Right lobe of liver (tissue), 6 donors: ENCODE results near the gene STK32B. TPM values are rescaled to one million over a fixed set of nuclear protein-coding genes. Genes with fewer than 3 reads are reported as not detected.

Source experiments
- ATAC-seq, 4 donors: fragments of 200-7000 bp; cut with Tn5 transposase; one replicate each; pipeline ENCODE4 v1.9.1; 2020; ENCODE audit warnings: mild to moderate bottlenecking in 4 of 4, moderate library complexity in 4 of 4
- DNase-seq, 3 donors: peaks; one replicate each; pipeline ENCODE4 v3.0.0-alpha.2; 2020
- H3K27ac ChIP-seq, 3 donors: fragments of 200-600 bp; one replicate each; pipeline ENCODE4 v1.8.0; 2022
- H3K27me3 ChIP-seq, 2 donors: fragments of 200-600 bp; one replicate each; pipeline ENCODE4 v1.8.0; 2022
- H3K36me3 ChIP-seq, 4 donors: fragments of 200-600 bp; sonication (generic) in 1 of 4; one replicate each; pipeline versions ENCODE4 v1.5.1 to v1.8.0; 2017 to 2022; ENCODE audit warnings: control low read depth in 1 of 4
- H3K4me1 ChIP-seq, 4 donors: fragments of 200-600 bp; sonication (generic) in 1 of 4; one replicate each; pipeline versions ENCODE4 v1.5.1 to v1.8.0; 2017 to 2022; ENCODE audit warnings: control low read depth in 1 of 4
- H3K4me3 ChIP-seq, 3 donors: fragments of 200-600 bp; one replicate each; pipeline ENCODE4 v1.8.0; 2022
- H3K9me3 ChIP-seq, 4 donors: fragments of 200-600 bp; sonication (generic) in 1 of 4; one replicate each; pipeline versions ENCODE4 v1.5.1 to v1.8.0; 2017 to 2022; ENCODE audit warnings: control low read depth in 1 of 4
- CTCF ChIP-seq, 4 donors: fragments of 200-600 bp in 3 of 4; fragments of 450-650 bp in 1 of 4; IDR thresholded peaks; one replicate each; pipeline versions ENCODE4 v1.5.1 to v1.8.0; 2016 to 2022; ENCODE audit warnings: antibody characterized with exemption in 4 of 4, mild to moderate bottlenecking in 2 of 4
- POLR2A ChIP-seq: fragments of 450-650 bp; IDR thresholded peaks from one replicate; pipeline ENCODE4 v1.6.1; 2017; ENCODE audit warnings: antibody characterized with exemption, mild to moderate bottlenecking
- WGBS: methylation state at CpG from one replicate; pipeline ENCODE4 v1.1.6; 2018; ENCODE audit warnings: low coverage, low lambda C conversion rate; ENCODE audit not compliant: insufficient coverage; ENCODE audit errors: missing lambda C conversion rate; 5-methylcytosine and 5-hydroxymethylcytosine counted together
- intact Hi-C, 2 donors: fragments of 100-400 bp; cut with DNase I; formaldehyde crosslinking; loops; one replicate each; pipeline versions ENCODE4 v1.11.2 to v1.14.1; 2022
- total RNA-seq, 6 experiments: library from RNA; depleted of rRNA in 2 of 6; stranded (reverse); fragments of >200 nt in 2 of 6; fragmentation: NEBNext Ultra II Directional in 3 of 6; extraction: Animal tissue kit (Norgen Biotek cat#: 25700) in 3 of 6; gene quantifications; one replicate each; pipeline versions ENCODE4 v1.1.0 to v1.2.4, GENCODE V29; 2016 to 2023
- donor health status: DM: no; HTN: yes; CAD: no.
- donor health status: DM: no; HTN: no; CAD: no.
- donor health status: DM: no; HTN: no; CAD: no.
- donor health status: DM: no; HTN: yes; CAD: no.
- donor health status: DM: no; HTN: yes; CAD: no.

Gene STK32B
- total RNA-seq, 6 experiments from 2014 or later, result 0.05 to 0.07 TPM; not detected in 4

DNA sequence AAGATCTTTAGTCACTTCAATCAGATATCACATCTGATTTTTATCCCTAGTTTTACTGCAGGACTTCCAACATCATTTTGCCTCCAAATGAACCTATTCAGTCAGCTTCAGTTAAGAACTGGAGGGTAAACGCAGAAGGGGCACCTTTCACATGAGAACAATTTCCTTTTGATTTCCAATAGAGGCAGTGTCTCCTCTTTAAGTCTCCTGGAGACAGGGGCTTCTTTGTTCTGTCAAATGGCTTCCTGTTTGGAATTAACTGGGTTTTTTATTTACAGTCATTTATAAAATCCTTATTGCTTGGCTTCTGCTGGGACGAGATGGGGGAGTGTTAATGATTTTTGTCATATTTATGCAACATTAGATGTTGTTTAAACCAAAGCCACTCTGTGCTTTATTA lies 164.0 kb downstream of the STK32B start:
- TF ChIP-seq CTCF (IDR thresholded peaks at IDR 0.05), result no peak
- no peak for TF ChIP-seq POLR2A
- ATAC-seq (no peak), DNase-seq (no peak)
- 35% methylated on average over 2 of the region's 2 CpGs for WGBS
- Histone ChIP-seq H3K27me3 (no peaks in the 10 kb centered on the region), H3K9me3 (no peaks in the 10 kb centered on the region), H3K27ac (no peak overlapping the region), H3K4me1 (no peaks in the 10 kb centered on the region), H3K36me3 (no peaks in the 10 kb centered on the region), H3K4me3 (no peak overlapping the region)
- intact Hi-C loops, result no loop called here

DNA sequence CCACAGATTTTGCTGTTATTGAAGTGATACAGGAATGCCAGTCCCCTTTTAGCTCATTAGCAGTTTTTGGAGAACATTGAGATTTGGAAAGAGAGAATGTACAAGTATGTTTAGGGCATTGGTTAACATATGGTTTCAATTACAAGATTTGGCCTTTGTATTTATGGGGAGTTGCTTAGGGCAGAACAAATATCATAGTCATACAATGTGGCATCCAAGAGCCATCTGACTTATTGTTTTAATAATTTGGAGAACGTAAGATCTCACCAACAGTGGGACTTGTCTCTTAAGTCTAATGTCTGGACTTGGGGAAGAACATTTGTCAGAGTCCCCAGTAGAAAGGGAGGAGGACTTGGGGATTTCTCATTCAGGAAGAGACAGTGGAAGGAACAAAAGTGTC lies 166.1 kb downstream of the STK32B start:
- Histone ChIP-seq H3K9me3 (no peaks in the 10 kb centered on the region), H3K27ac (no peak overlapping the region), H3K27me3 (no peaks in the 10 kb centered on the region), H3K4me3 (no peak overlapping the region), H3K4me1 (no peaks in the 10 kb centered on the region), H3K36me3 (no peaks in the 10 kb centered on the region)
- DNase-seq (no peak), ATAC-seq (no peak)
- 91% methylated on average over 1 of the region's 1 CpG for WGBS
- TF ChIP-seq POLR2A (no peak), CTCF (IDR thresholded peaks at IDR 0.05) (no peak)
- intact Hi-C loops, result no loop called here

- H3K27me3 ChIP-seq, result no peaks in the 10 kb centered on the region
- intact Hi-C loops, result no loop called here
- no peak for TF ChIP-seq POLR2A
- TF ChIP-seq CTCF (IDR thresholded peaks at IDR 0.05), result no peak
- no peaks in the 10 kb centered on the region for H3K4me1 ChIP-seq
- H3K9me3 ChIP-seq, result no peaks in the 10 kb centered on the region
- no peak for DNase-seq
- H3K27ac ChIP-seq, result no peak overlapping the region
- peak in 1 of 4 donors; percentile 27 for ATAC-seq
- H3K4me3 ChIP-seq, result no peak overlapping the region
- WGBS, result 68% methylated on average over 7 of the region's 12 CpGs
- no peaks in the 10 kb centered on the region for H3K36me3 ChIP-seq
Observed at GRCh38 chr4:5218376-5219069, 167.2 kb downstream of the STK32B start.

GRCh38 chr4:5220028-5220427 lies 168.7 kb downstream of the STK32B start:
- Histone ChIP-seq H3K9me3 (no peaks in the 10 kb centered on the region), H3K27ac (no peak overlapping the region), H3K36me3 (no peaks in the 10 kb centered on the region), H3K27me3 (no peaks in the 10 kb centered on the region), H3K4me3 (no peak overlapping the region), H3K4me1 (no peaks in the 10 kb centered on the region)
- 52% methylated on average over 4 of the region's 4 CpGs for WGBS
- ATAC-seq (no peak), DNase-seq (no peak)
- intact Hi-C loops, result no loop called here
- TF ChIP-seq CTCF (IDR thresholded peaks at IDR 0.05) (no peak), POLR2A (no peak)

GRCh38 chr4:5222047-5222446 lies 170.8 kb downstream of the STK32B start:
- no peak for DNase-seq
- intact Hi-C loops, result no loop called here
- H3K27ac ChIP-seq, result no peak overlapping the region
- H3K4me1 ChIP-seq, result no peaks in the 10 kb centered on the region
- TF ChIP-seq POLR2A, result no peak
- no peak for TF ChIP-seq CTCF (IDR thresholded peaks at IDR 0.05)
- H3K4me3 ChIP-seq, result no peak overlapping the region
- H3K36me3 ChIP-seq, result no peaks in the 10 kb centered on the region
- H3K27me3 ChIP-seq, result no peaks in the 10 kb centered on the region
- no peak for ATAC-seq
- no peaks in the 10 kb centered on the region for H3K9me3 ChIP-seq
